NT2/D1 (cell line): Measurements from ENCODE around the gene CNGA4.

Source experiments
- DNase-seq: peaks from one replicate; pipeline ENCODE4 v3.0.0-alpha.2; 2011; ENCODE audit warnings: low read depth, low spot score
- H3K27me3 ChIP-seq: 2 replicates; pipeline ENCODE4 v1.6.0; 2011; ENCODE audit warnings: mild to moderate bottlenecking; ENCODE audit not compliant: insufficient read length, insufficient read depth
- H3K36me3 ChIP-seq: 2 replicates; pipeline ENCODE4 v1.6.1; 2011; ENCODE audit warnings: mild to moderate bottlenecking, low read length, mixed read lengths; ENCODE audit not compliant: insufficient read depth, insufficient read length
- H3K4me1 ChIP-seq: 2 replicates; pipeline ENCODE4 v1.5.1; 2011; ENCODE audit not compliant: insufficient read depth, insufficient read length
- H3K4me3 ChIP-seq: 2 replicates; pipeline ENCODE4 v1.5.1; 2011; ENCODE audit warnings: low read depth; ENCODE audit not compliant: insufficient read length
- H3K9ac ChIP-seq: 2 replicates; pipeline ENCODE4 v1.6.0; 2011; ENCODE audit warnings: low read depth; ENCODE audit not compliant: insufficient read length
- H3K9me3 ChIP-seq: 2 replicates; pipeline ENCODE4 v1.5.1; 2011; ENCODE audit warnings: mild to moderate bottlenecking, low read length; ENCODE audit not compliant: insufficient read depth
- SUZ12 ChIP-seq: IDR thresholded peaks from 2 replicates; pipeline ENCODE4 v1.6.1; 2011; ENCODE audit not compliant: insufficient read length, insufficient read depth; ENCODE audit errors: extremely low read depth
- YY1 ChIP-seq: IDR thresholded peaks from 2 replicates; pipeline ENCODE4 v1.6.1; 2011; ENCODE audit not compliant: insufficient read length, insufficient read depth
- ZNF274 ChIP-seq: IDR thresholded peaks from 2 replicates; pipeline ENCODE4 v1.6.1; 2011; ENCODE audit warnings: mild to moderate bottlenecking, low read depth, low read length

CNGA4 gene

DNA sequence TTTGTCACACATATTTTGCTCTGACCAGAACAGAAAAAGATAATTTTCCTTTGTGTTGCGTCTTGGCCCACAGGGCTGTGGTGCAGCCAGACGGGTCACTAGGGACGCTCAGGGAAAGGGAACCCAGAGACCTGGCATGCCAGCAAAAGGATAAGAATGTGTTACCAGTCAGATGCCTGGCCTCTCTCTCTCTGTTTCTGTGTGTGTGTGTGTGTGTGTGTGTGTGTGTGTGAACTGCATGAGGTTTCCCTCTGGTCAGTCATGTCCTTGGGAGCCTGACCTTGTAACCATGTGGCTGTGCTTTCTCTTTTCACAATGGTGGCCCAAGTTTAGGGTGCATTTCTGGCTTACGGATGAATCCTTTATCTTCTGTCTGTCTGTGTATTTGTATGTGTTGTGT lies 46.1 kb downstream of the CNGA4 start:
- no peaks in the 10 kb centered on the region for H3K4me1 ChIP-seq
- H3K36me3 ChIP-seq: no peaks in the 10 kb centered on the region
- TF ChIP-seq YY1 (no peak), ZNF274 (no peak), SUZ12 (no peak)
- DNase-seq: no peak
- no peak overlapping the region for H3K9ac ChIP-seq
- 0 out of 2 replicates have a peak, but pooled peaks cover 6% of the 10 kb centered on the region for H3K9me3 ChIP-seq
- no peak overlapping the region for H3K4me3 ChIP-seq
- H3K27me3 ChIP-seq: no peaks in the 10 kb centered on the region
